HG02938 (cell line): ENCODE results near the gene THSD8.

Source experiments
- ATAC-seq: cut with Tn5 transposase; IDR thresholded peaks from one replicate; pipeline ENCODE4 v1.9.1; 2021; ENCODE audit warnings: mild to moderate bottlenecking, moderate library complexity; ENCODE audit not compliant: unreplicated experiment

The THSD8 gene

GRCh38 chr19:12801466-12802266 lies at the start of gene THSD8, which contains the start of gene PRDX2:
THSD8 (plus strand) TSS chr19:12802069; CDS start chr19:12802072, 3 bp downstream.
PRDX2 (minus strand) TSS chr19:12801800; CDS start chr19:12801261, 539 bp downstream.
- no peak for ATAC-seq

DNA sequence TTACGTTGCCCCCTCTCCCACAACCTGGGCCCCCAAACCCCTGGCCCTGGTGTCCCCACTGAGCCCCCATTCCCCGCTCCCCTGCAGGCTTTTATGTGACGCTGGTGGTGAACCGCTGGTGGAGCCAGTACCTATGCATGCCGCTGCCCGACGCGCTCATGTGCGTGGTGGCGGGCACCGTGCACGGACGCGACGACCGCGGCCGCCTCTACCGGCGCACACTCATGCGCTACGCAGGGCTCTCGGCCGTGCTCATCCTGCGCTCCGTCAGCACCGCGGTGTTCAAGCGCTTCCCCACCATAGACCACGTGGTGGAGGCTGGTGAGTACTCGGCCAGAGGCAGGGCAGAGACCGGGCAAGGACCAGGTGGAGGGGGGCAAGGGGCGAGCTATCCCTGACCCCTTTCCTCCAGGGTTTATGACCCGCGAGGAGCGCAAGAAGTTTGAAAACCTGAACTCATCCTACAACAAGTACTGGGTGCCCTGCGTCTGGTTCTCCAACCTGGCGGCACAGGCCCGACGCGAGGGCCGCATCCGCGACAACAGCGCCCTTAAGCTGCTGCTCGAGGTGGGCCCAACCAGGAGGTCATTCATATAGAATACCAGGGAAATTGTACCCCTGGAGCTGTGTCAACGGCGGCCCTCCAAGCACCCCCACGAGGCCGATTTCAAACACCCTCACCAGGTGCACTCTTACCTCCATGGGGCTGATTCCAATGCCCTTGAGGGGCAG lies 47.2 kb upstream of the THSD8 start:
- no peak for ATAC-seq

DNA sequence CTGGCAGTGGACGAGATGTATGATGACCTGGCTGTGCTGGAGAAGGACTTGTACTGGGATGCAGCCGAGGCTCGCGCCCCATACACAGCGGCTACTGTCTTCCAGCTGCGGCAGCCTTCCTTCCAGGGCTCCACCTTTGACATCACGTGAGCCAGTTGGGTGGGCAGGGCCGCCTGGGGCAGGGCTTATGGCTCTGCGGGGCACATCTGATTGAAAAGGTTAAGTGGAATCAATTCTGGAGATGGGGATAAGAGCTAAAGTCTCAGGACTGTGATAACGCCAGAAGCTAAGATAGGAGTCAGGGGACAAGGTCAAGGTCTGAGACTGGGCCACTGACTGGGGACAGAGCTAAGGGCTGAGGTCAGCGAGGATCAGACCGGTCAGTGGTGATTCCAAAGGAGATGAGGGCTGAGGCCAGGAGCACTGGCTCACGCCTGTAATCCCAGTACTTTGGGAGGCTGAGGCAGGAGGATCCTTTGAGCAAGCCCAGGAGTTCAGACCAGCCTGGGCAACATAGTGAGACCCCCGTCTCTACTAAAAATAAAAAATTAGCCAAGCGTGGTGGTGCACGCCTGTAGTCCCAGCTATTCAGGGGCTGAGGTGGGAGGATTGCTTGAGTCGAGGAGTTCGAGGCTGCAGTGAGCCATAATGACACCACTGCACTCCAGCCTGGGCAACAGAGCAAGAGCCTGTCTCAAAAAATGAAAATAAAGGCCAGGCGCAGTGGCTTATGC lies 45.6 kb upstream of the THSD8 start:
- ATAC-seq = no peak

GRCh38 chr19:12757544-12758274 lies 44.2 kb upstream of the THSD8 start:
- ATAC-seq = no peak

GRCh38 chr19:12759686-12760085 lies 42.2 kb upstream of the THSD8 start:
- ATAC-seq = no peak

DNA sequence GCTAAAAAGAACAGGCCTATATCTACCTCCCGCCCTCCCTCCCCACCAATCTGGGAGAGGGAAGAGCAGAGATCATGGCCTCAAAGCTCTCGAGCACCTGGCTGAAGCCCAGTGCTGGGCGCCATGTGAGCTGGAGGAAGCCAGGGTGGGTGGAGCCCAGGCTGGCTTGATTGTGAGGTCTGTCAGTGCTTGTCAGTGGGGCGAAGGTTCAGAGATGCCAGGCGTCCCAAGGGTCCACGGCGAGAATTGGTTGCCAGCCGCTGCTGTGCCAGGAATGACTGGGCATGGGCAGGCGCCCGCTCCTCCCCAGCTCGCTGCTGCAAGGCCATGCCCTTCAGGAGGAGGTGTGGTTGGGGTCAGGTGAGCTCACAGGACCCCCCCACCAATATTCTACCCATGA lies 38.8 kb upstream of the THSD8 start:
- no peak for ATAC-seq

DNA sequence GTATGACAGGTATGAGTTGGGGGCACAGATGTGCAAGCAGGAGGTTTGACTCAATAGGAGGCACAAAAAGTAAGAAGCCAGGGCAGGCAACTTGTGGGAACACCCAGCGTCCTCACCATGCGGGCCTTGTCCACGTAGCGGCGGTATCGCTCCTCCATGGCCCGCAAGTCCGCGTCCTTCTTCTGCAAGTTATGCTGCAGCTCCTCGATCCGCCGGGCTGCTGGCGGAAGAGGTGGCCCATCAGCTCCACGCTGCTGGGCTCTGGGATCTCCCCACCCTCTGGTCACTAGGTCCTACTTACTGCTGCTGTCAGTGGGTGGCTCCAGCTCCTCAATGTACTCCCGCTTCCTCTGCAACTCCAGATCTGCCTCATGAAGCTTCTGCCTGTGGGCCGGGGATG lies 37.2 kb upstream of the THSD8 start:
- no peak for ATAC-seq

- ATAC-seq = no peak
These were observed 35.8 kb upstream of the THSD8 start for GRCh38 chr19:12766051-12766521.

DNA sequence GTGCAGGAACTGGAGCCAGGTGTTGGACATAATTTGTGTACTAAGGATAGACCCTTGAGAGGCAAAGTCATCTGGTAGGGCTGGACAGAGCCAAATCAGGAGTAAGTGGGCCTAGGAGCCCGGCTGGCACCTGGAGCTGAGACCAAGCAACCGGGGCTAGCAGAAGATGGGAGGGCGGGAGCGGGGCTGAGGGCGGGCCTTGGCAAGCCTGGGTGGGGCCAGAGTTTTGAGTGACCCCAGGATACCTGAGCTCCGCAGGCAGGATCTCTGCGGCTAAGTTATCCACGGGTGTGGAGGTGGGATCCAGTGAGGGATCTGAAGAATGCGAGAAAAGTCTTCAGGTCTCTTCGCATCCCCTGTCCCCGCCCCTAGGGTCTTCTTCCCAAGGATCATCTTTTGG lies 34.7 kb upstream of the THSD8 start:
- ATAC-seq = no peak

DNA sequence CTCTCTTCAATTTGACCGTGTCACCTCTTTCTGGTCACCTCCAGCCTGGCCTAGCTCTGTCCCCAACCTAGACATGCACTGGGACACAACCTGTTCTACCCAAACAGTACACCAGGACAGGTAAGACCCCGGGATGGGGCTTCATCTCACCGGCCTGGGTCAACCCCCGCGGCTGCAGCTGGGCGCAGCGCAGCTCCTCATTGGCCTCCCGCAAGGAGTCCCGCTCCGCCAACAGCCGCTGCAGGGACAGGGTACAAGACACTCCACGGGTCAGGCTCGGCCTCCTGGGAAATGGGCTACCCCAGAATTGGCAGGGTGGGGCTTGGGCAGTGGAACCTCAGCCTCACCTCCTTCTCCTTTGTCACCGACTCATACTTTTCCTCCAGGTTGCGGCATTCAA lies 34.2 kb upstream of the THSD8 start:
- no peak for ATAC-seq

GRCh38 chr19:12769689-12770088 lies 32.2 kb upstream of the THSD8 start:
- no peak for ATAC-seq

GRCh38 chr19:12770922-12771321 lies 30.9 kb upstream of the THSD8 start:
- ATAC-seq = no peak

DNA sequence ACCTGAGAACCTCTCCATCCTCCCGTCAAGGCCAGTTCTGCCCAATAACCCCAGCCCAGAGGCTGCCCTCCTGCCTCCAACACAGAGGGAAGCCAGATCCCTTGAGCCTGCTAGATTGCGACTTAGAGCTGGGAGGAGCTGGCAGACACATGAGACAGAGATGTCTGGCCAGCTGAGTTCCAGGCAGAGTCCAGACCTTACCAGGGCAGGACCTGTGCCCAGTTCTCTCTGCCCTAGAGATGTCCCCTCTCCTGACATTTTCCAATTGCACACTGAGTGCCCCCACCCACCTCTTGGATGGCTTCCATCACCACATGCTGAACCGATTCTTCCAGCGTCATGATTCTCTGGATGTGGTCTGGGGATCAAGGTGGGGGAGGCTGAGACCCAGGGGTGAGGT lies 29.5 kb upstream of the THSD8 start:
- ATAC-seq = no peak

GRCh38 chr19:12773571-12773970 lies 28.3 kb upstream of the THSD8 start:
- ATAC-seq = no peak

- peak; percentile 1 for ATAC-seq
These were observed 27.0 kb upstream of the THSD8 start, which contains the start of gene HOOK2 for GRCh38 chr19:12774588-12775555. HOOK2 (minus strand) TSS chr19:12775552; CDS start chr19:12775449, 103 bp downstream.

GRCh38 chr19:12777217-12778016 lies 24.5 kb upstream of the THSD8 start:
- ATAC-seq = no peak

DNA sequence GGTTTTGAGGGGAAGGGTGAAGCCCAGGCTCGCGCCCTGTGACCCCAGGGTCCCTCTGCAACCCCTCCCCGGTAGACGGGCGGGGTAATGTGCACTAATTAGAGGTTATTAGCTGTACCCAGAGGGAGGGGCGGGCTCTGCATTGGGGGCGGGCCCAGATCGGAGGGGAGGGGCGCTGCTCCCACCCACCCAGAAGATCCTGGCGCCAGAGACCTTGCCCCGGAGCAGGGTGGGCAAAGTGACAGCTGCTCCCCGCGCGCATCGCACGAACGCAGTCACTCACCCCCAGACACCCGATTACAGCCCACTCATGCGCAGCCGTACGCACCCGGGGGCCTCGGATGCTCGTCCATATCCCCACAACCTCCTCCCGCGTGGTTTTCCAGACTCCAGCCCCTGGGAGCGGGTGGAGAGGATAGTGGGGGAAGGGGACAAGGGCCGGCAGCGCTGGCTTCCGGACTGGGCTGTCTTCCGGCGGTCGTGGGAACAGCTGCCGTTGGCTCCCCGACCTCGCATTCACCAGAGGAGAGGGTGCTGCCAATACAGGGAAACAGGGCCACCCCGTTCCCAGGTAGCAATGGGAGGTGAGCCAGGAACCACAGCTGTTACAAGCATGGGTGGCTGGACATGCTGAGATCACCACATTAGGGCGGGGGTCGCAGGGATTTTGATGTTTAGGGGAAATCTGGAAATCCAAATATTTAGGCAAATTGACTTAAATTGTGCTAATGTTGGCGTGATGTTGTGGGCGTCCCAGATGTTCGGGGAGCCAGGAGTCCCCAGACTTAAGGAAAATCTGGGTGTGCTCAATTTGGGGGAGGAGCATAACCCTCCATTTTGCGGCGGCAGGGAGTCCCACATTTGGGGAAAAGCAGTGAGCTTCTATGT lies 23.6 kb upstream of the THSD8 start:
- ATAC-seq = no peak

DNA sequence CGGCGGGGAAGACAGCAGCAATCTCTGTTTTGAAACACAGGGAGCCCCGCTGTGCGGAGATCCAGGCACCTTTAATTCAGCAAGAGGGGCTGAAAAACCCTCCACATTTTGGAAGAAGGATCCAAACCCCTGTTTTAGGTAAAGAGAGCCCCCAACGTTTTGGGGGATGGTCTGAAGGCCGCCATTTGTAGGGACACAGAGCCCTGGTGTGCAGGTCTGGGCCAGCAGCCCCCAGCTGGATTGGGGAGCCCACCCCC lies 23.0 kb upstream of the THSD8 start:
- ATAC-seq = no peak
